Measurements from ENCODE around the gene WDR4.

DNA sequence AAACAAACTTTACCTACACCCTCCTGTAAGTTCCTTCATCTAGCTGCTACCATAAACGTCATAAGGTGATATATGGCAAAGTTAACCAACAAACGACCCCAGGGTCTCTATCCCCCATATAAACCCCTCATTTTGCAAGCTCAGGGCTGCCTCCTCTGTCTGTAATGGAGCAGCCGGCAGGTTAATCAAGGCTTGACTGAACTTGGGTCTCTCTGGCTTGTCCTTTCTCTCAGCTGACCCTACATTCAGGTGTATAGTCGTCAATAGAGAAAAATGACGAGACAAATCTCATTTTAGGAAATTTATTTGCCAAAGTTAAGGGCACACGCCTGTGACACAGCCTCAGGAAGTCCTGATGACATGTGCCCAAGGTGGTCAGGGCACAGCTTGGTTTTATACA lies 67.4 kb downstream of the WDR4 start:
- TF ChIP-seq POLR2A (IDR thresholded peaks at IDR 0.05; ENCODE audit: extremely low read depth, insufficient read length), result no peak
- TF ChIP-seq, protein P1, sequence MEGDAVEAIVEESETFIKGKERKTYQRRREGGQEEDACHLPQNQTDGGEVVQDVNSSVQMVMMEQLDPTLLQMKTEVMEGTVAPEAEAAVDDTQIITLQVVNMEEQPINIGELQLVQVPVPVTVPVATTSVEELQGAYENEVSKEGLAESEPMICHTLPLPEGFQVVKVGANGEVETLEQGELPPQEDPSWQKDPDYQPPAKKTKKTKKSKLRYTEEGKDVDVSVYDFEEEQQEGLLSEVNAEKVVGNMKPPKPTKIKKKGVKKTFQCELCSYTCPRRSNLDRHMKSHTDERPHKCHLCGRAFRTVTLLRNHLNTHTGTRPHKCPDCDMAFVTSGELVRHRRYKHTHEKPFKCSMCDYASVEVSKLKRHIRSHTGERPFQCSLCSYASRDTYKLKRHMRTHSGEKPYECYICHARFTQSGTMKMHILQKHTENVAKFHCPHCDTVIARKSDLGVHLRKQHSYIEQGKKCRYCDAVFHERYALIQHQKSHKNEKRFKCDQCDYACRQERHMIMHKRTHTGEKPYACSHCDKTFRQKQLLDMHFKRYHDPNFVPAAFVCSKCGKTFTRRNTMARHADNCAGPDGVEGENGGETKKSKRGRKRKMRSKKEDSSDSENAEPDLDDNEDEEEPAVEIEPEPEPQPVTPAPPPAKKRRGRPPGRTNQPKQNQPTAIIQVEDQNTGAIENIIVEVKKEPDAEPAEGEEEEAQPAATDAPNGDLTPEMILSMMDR (IDR thresholded peaks at IDR 0.05; ENCODE audit: low read depth, low read length), result no peak
